PFSK-1 (cell line): ENCODE results near the gene FAM222A.

Source experiments
- POLR2AphosphoS5 ChIP-seq: IDR thresholded peaks from 2 replicates; pipeline ENCODE4 v1.6.1; 2012; ENCODE audit warnings: low read depth, mild to moderate bottlenecking, control low read depth, low read length, moderate library complexity
- TAF1 ChIP-seq: IDR thresholded peaks from 2 replicates; pipeline ENCODE4 v1.6.1; 2012; ENCODE audit warnings: low read length, control low read depth, borderline replicate concordance; ENCODE audit not compliant: insufficient read depth
- TF ChIP-seq, protein P1 (sequence below), 2 experiments: IDR thresholded peaks; 2 replicates each; pipeline versions ENCODE4 v1.6.1 to v1.8.0; 2011 to 2012; ENCODE audit warnings: low read depth in 2 of 2, low read length in 2 of 2, control low read depth in 1 of 2, inconsistent platforms in 1 of 2, mild to moderate bottlenecking in 1 of 2, moderate library complexity in 1 of 2; ENCODE audit not compliant: insufficient read depth in 1 of 2

- TF ChIP-seq POLR2AphosphoS5 = no peak
- TF ChIP-seq TAF1 = no peak
- TF ChIP-seq, protein P1, sequence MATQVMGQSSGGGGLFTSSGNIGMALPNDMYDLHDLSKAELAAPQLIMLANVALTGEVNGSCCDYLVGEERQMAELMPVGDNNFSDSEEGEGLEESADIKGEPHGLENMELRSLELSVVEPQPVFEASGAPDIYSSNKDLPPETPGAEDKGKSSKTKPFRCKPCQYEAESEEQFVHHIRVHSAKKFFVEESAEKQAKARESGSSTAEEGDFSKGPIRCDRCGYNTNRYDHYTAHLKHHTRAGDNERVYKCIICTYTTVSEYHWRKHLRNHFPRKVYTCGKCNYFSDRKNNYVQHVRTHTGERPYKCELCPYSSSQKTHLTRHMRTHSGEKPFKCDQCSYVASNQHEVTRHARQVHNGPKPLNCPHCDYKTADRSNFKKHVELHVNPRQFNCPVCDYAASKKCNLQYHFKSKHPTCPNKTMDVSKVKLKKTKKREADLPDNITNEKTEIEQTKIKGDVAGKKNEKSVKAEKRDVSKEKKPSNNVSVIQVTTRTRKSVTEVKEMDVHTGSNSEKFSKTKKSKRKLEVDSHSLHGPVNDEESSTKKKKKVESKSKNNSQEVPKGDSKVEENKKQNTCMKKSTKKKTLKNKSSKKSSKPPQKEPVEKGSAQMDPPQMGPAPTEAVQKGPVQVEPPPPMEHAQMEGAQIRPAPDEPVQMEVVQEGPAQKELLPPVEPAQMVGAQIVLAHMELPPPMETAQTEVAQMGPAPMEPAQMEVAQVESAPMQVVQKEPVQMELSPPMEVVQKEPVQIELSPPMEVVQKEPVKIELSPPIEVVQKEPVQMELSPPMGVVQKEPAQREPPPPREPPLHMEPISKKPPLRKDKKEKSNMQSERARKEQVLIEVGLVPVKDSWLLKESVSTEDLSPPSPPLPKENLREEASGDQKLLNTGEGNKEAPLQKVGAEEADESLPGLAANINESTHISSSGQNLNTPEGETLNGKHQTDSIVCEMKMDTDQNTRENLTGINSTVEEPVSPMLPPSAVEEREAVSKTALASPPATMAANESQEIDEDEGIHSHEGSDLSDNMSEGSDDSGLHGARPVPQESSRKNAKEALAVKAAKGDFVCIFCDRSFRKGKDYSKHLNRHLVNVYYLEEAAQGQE (IDR thresholded peaks at IDR 0.05; ENCODE audit: insufficient read depth in 1 of 2, low read depth in 2 of 2, low read length in 2 of 2) = no peak
Measured at GRCh38 chr12:109815757-109816617, 102.4 kb downstream of the FAM222A start.
